Neuronal stem cell (in vitro differentiated cells): ENCODE results near the gene COL11A2.

Experiments used
- DNase-seq: peaks from one replicate; pipeline ENCODE4 v3.0.0-alpha.2; 2013; ENCODE audit warnings: low spot score
- H2AFZ ChIP-seq: one replicate; pipeline ENCODE4 v1.6.1; 2013; ENCODE audit warnings: mild to moderate bottlenecking, low read length, inconsistent platforms
- H2AK5ac ChIP-seq: 2 replicates; pipeline ENCODE4 v1.6.1; 2013; ENCODE audit warnings: low read depth, mild to moderate bottlenecking, inconsistent platforms, low read length, moderate library complexity, mixed read lengths
- H2BK120ac ChIP-seq: 2 replicates; pipeline ENCODE4 v1.6.1; 2013; ENCODE audit warnings: low read depth, mild to moderate bottlenecking, inconsistent platforms, low read length, moderate library complexity, mixed read lengths
- H2BK12ac ChIP-seq: one replicate; pipeline ENCODE4 v1.6.1; 2013; ENCODE audit warnings: low read length, inconsistent platforms
- H2BK15ac ChIP-seq: 2 replicates; pipeline ENCODE4 v1.6.1; 2013; ENCODE audit warnings: mild to moderate bottlenecking, low read length, inconsistent platforms, mixed read lengths
- H2BK5ac ChIP-seq: one replicate; pipeline ENCODE4 v1.6.1; 2013; ENCODE audit warnings: inconsistent platforms, mild to moderate bottlenecking, low read length, moderate library complexity
- H3K14ac ChIP-seq: one replicate; pipeline ENCODE4 v1.6.1; 2013; ENCODE audit warnings: low read length, inconsistent platforms
- H3K18ac ChIP-seq: 2 replicates; pipeline ENCODE4 v1.6.1; 2013; ENCODE audit warnings: low read length, inconsistent platforms
- H3K23ac ChIP-seq: 2 replicates; pipeline ENCODE4 v1.6.1; 2013; ENCODE audit warnings: low read depth, mild to moderate bottlenecking, mixed read lengths, low read length, inconsistent platforms; ENCODE audit not compliant: poor library complexity
- H3K27ac ChIP-seq: replicated peaks from 3 replicates; pipeline ENCODE4 v1.5.1; 2013; ENCODE audit warnings: low read length, inconsistent platforms
- H3K27me3 ChIP-seq, 3 experiments: 2 replicates each; pipeline ENCODE4 v1.6.1; 2013; ENCODE audit warnings: low read length in 3 of 3, mild to moderate bottlenecking in 2 of 3, inconsistent platforms in 1 of 3, low read depth in 1 of 3, mixed read lengths in 1 of 3, moderate library complexity in 1 of 3; ENCODE audit not compliant: control insufficient read depth in 3 of 3, insufficient read depth in 3 of 3
- H3K36me3 ChIP-seq, 2 donors: replicated peaks in 1 of 2; 2 replicates each; pipeline ENCODE4 v1.6.1; 2013; ENCODE audit warnings: low read length in 2 of 2; ENCODE audit not compliant: control insufficient read depth in 2 of 2, insufficient read depth in 2 of 2
- H3K4ac ChIP-seq: 2 replicates; pipeline ENCODE4 v1.6.1; 2013; ENCODE audit warnings: inconsistent platforms, mild to moderate bottlenecking, low read length, moderate library complexity
- H3K4me1 ChIP-seq, 2 donors: 1 replicate in 1 of 2; 2 replicates in 1 of 2; pipeline ENCODE4 v1.6.1; 2013; ENCODE audit warnings: low read length in 2 of 2, low read depth in 1 of 2; ENCODE audit not compliant: control insufficient read depth in 2 of 2, insufficient read depth in 1 of 2
- H3K4me2 ChIP-seq: one replicate; pipeline ENCODE4 v1.6.1; 2013; ENCODE audit warnings: mild to moderate bottlenecking, low read length, inconsistent platforms; ENCODE audit not compliant: insufficient read depth, poor library complexity, severe bottlenecking
- H3K4me3 ChIP-seq, 2 donors: 2 replicates each; pipeline ENCODE4 v1.5.1; 2013; ENCODE audit warnings: low read length in 2 of 2, mild to moderate bottlenecking in 2 of 2, inconsistent platforms in 1 of 2, moderate library complexity in 1 of 2
- H3K79me1 ChIP-seq: one replicate; pipeline ENCODE4 v1.6.1; 2013; ENCODE audit warnings: low read depth, mild to moderate bottlenecking, inconsistent platforms, low read length, moderate library complexity
- H3K9ac ChIP-seq: one replicate; pipeline ENCODE4 v1.6.1; 2013; ENCODE audit warnings: mild to moderate bottlenecking, low read depth, low read length, inconsistent platforms; ENCODE audit not compliant: poor library complexity
- H3K9me3 ChIP-seq, 2 donors: replicated peaks in 1 of 2; 2 replicates each; pipeline versions ENCODE3 to v1.6.1; 2013; ENCODE audit warnings: low read length in 2 of 2, mild to moderate bottlenecking in 2 of 2, inconsistent platforms in 1 of 2, low read depth in 1 of 2, mixed read lengths in 1 of 2, moderate library complexity in 1 of 2; ENCODE audit not compliant: control insufficient read depth in 2 of 2, insufficient read depth in 1 of 2
- H4K8ac ChIP-seq: one replicate; pipeline ENCODE4 v1.6.1; 2013; ENCODE audit warnings: low read depth, mild to moderate bottlenecking, inconsistent platforms, low read length, moderate library complexity
- H4K91ac ChIP-seq: one replicate; pipeline ENCODE4 v1.6.1; 2013; ENCODE audit warnings: low read length, low read depth, mild to moderate bottlenecking, inconsistent platforms; ENCODE audit not compliant: poor library complexity
- WGBS, 2 donors: extraction: QIAGEN DNeasy Blood & Tissue Kit; methylation state at CpG; one replicate each; pipeline ENCODE4 v1.1.7; 2013; ENCODE audit warnings: missing lambda C conversion rate in 2 of 2, mixed read lengths in 1 of 2; ENCODE audit not compliant: insufficient read length in 2 of 2, insufficient replicate concordance in 1 of 2; ENCODE audit errors: extremely low coverage in 2 of 2; 5-methylcytosine and 5-hydroxymethylcytosine counted together

The COL11A2 gene

GRCh38 chr6:33168639-33169038, 23.6 kb downstream of the COL11A2 start:
- Histone ChIP-seq H3K9me3 (no peaks in the 10 kb centered on the region), H3K27ac (no peak overlapping the region), H2BK5ac (no peak overlapping the region), H2BK12ac (no peak overlapping the region), H3K23ac (no peak overlapping the region), H3K27me3 (peaks cover 0 to 4% (median 0%) of the 10 kb centered on the region in 3 experiments), H3K79me1 (peaks cover 2% of the 10 kb centered on the region), H4K8ac (no peak overlapping the region), H4K91ac (no peak overlapping the region), H2BK120ac (no peak overlapping the region), H2AK5ac (no peak overlapping the region), H3K14ac (no peak overlapping the region), H3K4me1 (no peaks in the 10 kb centered on the region), H3K4me2 (no peak overlapping the region), H3K18ac (no peak overlapping the region), H3K9ac (no peak overlapping the region), H3K4ac (no peak overlapping the region), H3K4me3 (no peak overlapping the region), H2AFZ (no peak overlapping the region), H3K36me3 (no peaks in the 10 kb centered on the region), H2BK15ac (peak overlapping the region; percentile 37)
- WGBS, 2 donors: no CpG with 5 or more reads among the region's 5 CpGs
- no peak for DNase-seq

GRCh38 chr6:33168284-33168601, 24.0 kb downstream of the COL11A2 start:
- H4K91ac ChIP-seq: no peak overlapping the region
- H3K4me2 ChIP-seq: no peak overlapping the region
- no peaks in the 10 kb centered on the region for H3K79me1 ChIP-seq
- no peak overlapping the region for H3K27ac ChIP-seq
- H3K14ac ChIP-seq: no peak overlapping the region
- H2BK5ac ChIP-seq: no peak overlapping the region
- peaks cover 0 to 4% (median 0%) of the 10 kb centered on the region in 3 experiments for H3K27me3 ChIP-seq
- no peak overlapping the region for H2BK15ac ChIP-seq
- no peaks in the 10 kb centered on the region for H3K36me3 ChIP-seq
- H3K9ac ChIP-seq: no peak overlapping the region
- H3K18ac ChIP-seq: no peak overlapping the region
- H3K4me3 ChIP-seq: no peak overlapping the region
- no peak overlapping the region for H2AFZ ChIP-seq
- H2BK120ac ChIP-seq: no peak overlapping the region
- DNase-seq: no peak
- WGBS, 2 donors: no CpG with 5 or more reads among the region's 6 CpGs
- no peaks in the 10 kb centered on the region for H3K9me3 ChIP-seq
- no peaks in the 10 kb centered on the region for H3K4me1 ChIP-seq
- no peak overlapping the region for H4K8ac ChIP-seq
- no peak overlapping the region for H3K4ac ChIP-seq
- H2AK5ac ChIP-seq: no peak overlapping the region
- no peak overlapping the region for H2BK12ac ChIP-seq
- no peak overlapping the region for H3K23ac ChIP-seq

GRCh38 chr6:33167374-33168283, 24.6 kb downstream of the COL11A2 start:
- H3K14ac ChIP-seq: peak overlapping the region; percentile 8
- peak overlapping the region; percentile 37 for H2BK15ac ChIP-seq
- no CpG with 5 or more reads among the region's 19 CpGs for WGBS, 2 donors

GRCh38 chr6:33166811-33167210, 25.5 kb downstream of the COL11A2 start:
- Histone ChIP-seq H2BK15ac (peak overlapping the region; percentile 37), H3K4ac (no peak overlapping the region), H3K14ac (no peak overlapping the region), H2BK12ac (no peak overlapping the region), H2BK5ac (no peak overlapping the region), H3K4me3 (no peak overlapping the region), H3K4me1 (peaks cover 0 to 4% of the 10 kb centered on the region in 2 donors), H3K23ac (no peak overlapping the region), H3K9me3 (no peaks in the 10 kb centered on the region), H3K36me3 (no peaks in the 10 kb centered on the region), H3K18ac (peak overlapping the region; percentile 13), H4K8ac (no peak overlapping the region), H2AK5ac (peak overlapping the region; percentile 98), H3K9ac (no peak overlapping the region), H3K79me1 (no peaks in the 10 kb centered on the region), H3K27me3 (peaks cover 0 to 7% (median 4%) of the 10 kb centered on the region in 3 experiments), H2AFZ (no peak overlapping the region), H2BK120ac (no peak overlapping the region), H4K91ac (no peak overlapping the region), H3K27ac (no peak overlapping the region), H3K4me2 (no peak overlapping the region)
- no peak for DNase-seq
- WGBS, 2 donors: no CpG with 5 or more reads among the region's 7 CpGs

More at GRCh38 chr6:33167374-33168283, 24.6 kb downstream of the COL11A2 start:
- H2BK5ac ChIP-seq: no peak overlapping the region
- H3K36me3 ChIP-seq: no peaks in the 10 kb centered on the region
- H3K4ac ChIP-seq: no peak overlapping the region
- H4K8ac ChIP-seq: no peak overlapping the region
- H3K4me2 ChIP-seq: no peak overlapping the region
- no peak overlapping the region for H3K4me3 ChIP-seq
- no peak overlapping the region for H3K9ac ChIP-seq
- H3K23ac ChIP-seq: no peak overlapping the region
- peak overlapping the region; percentile 64 for H3K18ac ChIP-seq
- H3K4me1 ChIP-seq: no peaks in the 10 kb centered on the region
- DNase-seq: no peak
- no peaks in the 10 kb centered on the region for H3K9me3 ChIP-seq
- H3K27ac ChIP-seq: no peak overlapping the region
- peak overlapping the region; percentile 84 for H2BK12ac ChIP-seq
- H2AFZ ChIP-seq: no peak overlapping the region
- peaks cover 0 to 4% (median 0%) of the 10 kb centered on the region in 3 experiments for H3K27me3 ChIP-seq
- no peaks in the 10 kb centered on the region for H3K79me1 ChIP-seq
- H4K91ac ChIP-seq: no peak overlapping the region
- H2BK120ac ChIP-seq: no peak overlapping the region
- peak overlapping the region; percentile 98 for H2AK5ac ChIP-seq
